Activated CD8-positive, alpha-beta memory T cell treated with anti-CD3 and anti-CD28 coated beads, Interleukin-2, amount 50 U/mL, for 24 hours (primary cell): ENCODE measurements around the gene KASH5.

Source experiments
- DNase-seq: peaks from one replicate; pipeline ENCODE4 v3.0.0-alpha.2; 2020; ENCODE audit errors: extremely low read depth

Gene KASH5

DNA sequence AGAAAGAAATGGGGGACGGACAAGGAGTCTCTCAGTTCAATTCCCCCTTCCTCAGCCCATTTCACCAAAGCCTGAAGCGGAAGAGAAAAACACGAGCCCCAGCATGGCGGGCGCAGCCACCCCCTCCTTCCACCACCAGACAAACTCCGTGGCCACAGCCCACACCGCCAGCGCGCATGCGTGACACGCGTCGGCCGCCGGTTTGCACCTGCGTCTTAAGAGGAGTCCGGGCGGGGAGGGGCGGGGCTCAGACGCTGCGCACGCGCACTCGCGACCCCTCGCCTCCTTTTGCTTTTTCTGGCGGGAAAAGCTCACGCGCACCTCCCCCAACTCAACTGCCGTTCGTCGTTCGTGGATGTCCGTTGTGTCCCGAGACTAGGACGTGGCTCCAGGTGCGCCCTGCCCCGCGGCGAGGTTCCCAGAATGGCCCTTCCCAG lies at the start of gene KASH5:
Gene KASH5, plus strand, starts transcription at position 314 of the 437 bp plus-strand sequence. CDS start 2,635 bp downstream, outside the sequence.
- DNase-seq, result peak; percentile 76

GRCh38 chr19:49338691-49339300 lies 49.3 kb upstream of the KASH5 start:
- DNase-seq, result no peak

DNA sequence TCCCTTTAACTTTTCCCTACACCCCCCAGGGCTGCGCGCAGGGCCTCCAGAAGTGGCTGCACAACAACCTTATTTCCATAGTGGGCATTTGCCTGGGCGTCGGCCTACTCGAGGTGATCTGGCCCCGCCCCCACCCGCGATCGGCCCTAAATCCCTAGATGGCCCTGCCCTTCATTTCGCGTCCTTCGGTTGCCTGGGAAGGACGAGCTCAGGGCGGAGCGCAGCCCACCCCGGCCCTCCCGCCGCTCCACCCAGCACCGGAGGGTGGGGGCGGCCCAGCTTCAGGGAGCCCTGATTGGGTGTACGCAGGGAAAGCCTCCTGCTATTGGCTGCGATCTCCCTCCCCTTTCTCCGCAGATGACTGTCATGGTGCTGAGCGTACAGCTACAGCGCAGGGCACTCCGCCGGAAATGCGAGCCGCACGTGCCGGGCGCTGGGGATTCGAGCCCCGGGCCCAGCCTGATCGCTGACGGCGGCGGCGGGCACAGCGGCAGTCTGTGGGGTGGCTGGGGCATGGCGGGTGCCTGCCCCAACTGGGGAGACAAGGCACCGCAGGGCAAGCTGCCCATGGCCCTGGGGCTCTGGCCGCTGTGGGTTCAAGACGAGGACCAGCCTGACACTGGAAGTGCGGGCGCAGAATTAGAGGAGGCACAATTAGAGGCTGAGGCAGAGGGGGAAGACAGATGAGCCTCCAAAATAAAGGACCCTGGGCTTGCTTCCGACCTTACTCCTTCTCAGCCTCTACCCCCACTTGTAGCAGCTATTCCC lies 48.6 kb upstream of the KASH5 start:
- DNase-seq, result no peak

DNA sequence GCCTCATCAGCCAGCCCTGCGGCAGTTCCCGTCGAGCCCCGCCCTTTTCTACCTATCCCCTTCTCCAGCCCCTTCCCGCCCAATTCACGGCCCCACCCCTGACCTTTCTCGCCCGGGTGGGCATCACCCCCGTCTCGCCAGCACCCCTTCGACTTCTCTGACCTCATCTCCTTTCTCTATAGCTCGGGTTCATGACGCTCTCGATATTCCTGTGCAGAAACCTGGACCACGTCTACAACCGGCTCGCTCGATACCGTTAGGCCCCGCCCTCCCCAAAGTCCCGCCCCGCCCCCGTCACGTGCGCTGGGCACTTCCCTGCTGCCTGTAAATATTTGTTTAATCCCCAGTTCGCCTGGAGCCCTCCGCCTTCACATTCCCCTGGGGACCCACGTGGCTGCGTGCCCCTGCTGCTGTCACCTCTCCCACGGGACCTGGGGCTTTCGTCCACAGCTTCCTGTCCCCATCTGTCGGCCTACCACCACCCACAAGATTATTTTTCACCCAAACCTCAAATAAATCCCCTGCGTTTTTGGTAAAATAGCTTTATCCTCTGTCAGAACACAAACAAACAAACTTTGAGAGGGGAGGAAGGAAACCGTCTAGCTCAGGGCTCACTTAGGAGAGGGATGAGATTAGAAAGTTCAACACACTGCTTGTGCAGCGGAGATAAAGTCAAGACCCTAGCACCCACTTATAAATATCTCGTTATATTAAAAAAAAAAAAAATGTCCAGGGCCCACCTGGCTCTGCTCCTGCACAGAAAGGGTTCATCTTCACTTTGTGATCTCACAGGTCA lies 47.8 kb upstream of the KASH5 start:
- no peak for DNase-seq

GRCh38 chr19:49340865-49341718 lies 47.0 kb upstream of the KASH5 start:
- DNase-seq, result no peak

- no peak for DNase-seq
These were observed 45.7 kb upstream of the KASH5 start for GRCh38 chr19:49342291-49342721.

DNA sequence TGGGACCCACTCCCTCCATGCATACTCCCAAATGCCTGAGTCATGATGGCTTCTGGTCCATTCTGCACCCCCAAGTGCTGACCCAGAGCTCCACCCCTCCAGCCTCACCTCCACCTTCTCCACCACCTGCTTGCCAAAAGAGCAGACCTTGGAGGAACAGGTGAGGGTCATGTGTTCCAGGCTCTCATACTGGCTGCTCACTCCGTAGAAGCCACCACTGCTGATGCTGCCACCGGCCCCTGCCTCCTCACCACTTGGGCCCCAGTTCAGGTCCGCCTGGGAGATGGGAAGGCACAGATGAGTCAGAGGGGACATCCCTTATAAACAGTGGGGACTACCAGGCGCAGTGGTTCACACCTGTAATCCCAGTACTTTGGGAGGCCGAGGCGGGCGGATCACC lies 44.9 kb upstream of the KASH5 start:
- DNase-seq, result no peak

DNA sequence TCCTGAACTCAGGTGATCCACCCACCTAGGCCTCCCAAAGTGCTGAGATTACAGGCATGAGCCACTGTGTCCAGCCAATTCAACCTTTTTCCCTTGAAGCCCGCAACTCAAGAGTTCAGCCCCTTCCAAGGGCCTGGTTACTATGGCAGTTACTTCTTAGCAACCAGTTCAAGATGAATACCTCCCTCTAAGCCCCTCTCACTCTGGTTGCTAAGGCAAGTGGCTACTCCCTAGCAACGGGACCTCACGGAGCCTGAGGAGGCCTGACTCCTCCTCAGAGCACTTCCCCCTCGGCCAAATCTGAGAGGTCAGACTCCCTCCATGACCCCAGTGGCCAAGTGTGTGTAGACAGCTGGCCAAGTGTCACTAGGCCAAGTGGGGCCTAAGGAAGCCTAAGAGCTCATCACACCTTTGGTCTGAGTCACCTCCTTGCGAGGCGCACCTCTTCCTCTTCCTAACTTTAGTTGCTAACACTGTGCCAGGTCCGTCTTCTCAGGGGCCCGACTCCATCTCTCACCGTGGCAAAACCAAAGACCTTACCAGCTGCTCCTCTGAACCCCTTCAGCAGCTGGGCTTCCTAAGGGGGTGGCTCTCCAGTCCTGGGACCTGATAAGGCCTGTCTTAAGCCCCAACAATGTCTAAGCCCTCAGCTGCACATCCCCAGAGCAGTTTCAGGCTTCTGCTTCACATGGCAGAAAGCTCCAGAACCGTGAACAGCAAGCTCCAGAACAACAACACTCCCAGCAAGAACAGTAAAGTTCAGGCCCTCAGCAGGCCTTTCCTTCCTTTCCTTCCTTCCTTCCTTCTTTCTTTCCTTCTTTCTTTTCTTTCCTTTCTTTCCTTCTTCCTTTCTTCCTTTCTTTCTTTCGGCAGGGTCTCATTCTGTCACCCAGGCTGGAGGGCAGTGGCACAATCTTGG lies 43.3 kb upstream of the KASH5 start:
- DNase-seq, result no peak

GRCh38 chr19:49347191-49347590 lies 40.9 kb upstream of the KASH5 start:
- no peak for DNase-seq

DNA sequence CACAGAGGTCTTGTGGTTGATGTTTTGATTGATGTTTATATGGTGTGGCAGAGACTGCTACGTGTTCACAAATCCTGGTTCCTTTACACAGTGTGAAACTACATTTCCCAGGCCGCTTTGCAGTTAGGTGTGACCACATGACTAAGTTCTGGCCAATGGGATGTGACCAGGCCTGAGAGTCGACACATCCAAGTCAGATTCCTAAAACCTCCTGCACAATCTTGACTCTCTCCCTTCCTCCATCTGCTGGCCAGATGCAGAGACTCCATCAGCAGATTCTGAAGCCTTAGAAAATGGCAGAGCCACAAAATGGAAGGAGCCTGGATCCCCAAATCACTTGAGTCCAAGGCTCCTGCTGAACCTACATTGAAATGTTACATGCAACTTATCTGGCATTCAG lies 40.2 kb upstream of the KASH5 start:
- DNase-seq, result no peak

DNA sequence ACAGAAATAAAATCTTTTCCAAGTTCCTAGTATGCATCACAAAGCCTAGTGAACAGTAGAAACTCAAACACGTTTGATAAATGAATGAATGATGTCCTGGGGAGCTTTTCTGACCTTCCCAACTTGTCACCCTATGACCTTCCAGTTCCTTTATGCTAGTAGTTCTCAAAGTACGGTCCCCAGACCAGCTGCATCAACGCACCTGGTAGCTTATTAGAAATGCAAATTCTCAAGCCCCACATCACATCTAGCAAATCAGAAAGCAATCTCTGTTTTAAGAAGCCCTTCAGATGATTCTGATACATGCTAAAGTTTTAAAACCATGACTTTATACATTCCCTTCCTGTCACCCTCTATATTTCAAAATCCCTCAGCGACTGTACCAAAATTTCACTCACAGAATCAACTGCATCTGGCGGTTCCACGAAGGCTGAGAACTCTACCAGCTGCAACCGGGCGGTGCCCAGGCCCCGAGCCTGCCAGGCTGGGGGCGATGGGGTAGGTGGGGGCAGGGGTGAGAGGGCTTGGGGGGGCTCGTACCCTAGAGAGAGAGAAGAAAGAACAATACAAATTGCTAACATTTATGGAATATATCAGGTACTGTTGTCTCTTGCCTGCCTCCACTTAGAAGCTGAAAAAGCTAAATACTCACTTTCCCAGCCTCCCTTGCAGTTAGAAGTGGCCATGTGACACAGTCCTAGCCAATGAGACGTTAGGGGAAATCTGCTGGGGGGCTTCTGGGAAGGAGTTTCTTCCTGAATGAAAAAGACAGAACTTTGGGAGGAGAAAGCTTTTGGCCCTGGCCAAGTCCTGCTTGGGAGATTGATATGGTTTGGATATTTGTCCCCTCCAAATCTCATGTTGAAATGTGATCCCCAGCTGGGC lies 39.5 kb upstream of the KASH5 start:
- no peak for DNase-seq

GRCh38 chr19:49349567-49349966 lies 38.5 kb upstream of the KASH5 start:
- DNase-seq, result no peak

DNA sequence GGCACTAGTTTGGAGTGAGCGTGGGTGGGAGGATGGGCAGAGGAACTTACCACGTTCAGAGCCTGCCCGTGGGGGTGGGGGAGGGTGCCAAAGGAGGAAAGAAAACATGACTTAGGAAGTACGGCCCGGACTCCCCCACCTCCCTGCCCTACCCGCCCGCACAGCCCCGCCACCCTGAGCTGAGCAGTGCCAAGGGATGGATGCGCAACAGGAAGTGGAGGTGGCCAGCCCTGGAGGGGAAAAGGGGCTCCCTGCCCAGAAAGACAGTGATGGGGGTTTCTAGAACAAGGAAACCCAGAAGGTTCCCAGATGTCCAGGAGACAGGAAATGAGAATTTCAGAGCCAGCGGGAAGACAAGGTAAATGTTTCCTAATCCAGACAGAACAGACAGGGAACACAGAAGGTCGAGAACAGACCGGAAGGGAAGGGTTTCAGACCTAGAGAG lies 32.1 kb upstream of the KASH5 start:
- no peak for DNase-seq

DNA sequence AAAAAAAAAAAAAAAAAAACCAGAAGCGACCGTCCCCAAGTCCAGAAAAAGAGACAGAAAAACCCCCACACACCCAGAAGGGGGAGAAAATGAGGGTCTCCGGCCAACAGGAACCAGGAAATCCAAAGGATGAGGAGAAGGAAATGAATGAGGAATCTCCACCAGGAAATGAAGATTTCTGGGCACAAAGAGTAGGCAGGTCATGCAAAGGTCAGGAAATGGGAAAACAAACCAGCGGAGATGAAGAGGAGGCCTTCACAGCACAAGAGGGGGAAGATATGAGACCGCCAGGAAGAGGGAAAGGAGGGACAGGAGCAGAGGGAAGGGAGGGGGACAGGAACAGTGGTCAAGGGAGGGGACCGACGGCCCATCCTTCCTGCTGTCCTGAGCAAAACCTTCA lies 31.7 kb upstream of the KASH5 start:
- no peak for DNase-seq

DNA sequence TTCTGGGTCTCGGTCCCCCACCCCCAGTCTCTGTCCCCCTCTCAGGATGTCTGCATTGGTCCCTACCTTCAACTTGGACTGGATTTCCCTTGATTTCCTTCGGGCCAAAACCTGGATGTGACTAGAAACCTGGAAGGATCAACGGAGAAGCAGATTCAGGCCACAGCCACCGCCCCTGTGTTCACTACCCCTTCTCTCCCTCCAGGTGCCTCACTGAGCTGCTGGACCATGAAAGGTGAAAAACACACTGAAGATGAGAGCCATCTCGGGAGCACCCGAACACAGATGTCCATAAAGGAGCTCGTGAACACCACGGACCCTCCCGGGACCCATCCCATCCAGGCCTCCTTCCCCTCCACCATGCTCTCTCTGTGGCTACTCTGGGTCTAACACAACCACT lies 30.9 kb upstream of the KASH5 start:
- DNase-seq, result no peak

DNA sequence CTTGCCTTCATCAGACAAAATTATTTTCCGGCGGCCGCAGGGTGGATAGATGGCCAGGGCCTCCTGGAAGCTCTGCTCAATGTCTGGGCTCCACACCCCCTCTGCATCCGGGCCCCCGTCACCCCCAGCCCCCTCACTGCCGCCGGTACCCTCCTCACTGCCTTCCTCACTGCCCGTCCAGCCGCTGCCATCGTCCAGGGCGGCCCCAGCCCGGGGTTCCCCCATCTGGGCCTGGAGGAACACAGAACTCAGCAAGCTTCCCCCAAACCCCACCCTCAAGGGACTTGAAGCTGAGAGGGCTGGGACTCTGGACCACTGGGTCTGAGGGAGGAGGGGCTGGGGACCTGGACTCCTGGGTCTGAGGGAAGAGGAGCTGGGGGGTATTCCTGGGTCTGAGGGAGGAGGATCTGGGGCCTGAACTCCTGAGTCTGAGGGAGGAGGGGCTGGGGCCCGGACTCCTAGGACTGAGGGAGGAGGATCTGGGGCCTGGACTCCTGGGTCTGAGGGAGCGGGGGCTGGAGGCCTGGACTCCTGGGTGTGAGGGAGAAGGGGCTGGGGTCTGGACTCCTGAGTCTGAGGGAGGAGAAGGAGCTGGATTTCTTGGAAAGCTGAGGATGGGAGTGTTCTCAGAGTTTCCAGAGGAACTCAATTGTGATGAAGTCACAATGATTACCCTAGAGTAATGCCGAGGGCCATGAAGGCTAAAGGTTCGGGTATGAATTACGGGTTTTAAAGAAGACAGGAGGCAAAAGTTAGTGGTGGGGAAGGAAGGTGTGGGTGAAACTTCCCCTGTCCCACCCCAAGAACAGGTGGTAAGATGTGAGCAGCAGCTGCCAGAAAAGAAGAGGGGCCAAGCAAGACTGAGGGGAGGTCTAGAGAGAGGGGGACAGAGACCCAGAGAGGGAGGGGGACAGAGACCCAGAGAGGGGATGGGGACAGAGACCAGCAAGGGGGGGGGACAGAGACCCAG lies 27.9 kb upstream of the KASH5 start:
- DNase-seq, result no peak

DNA sequence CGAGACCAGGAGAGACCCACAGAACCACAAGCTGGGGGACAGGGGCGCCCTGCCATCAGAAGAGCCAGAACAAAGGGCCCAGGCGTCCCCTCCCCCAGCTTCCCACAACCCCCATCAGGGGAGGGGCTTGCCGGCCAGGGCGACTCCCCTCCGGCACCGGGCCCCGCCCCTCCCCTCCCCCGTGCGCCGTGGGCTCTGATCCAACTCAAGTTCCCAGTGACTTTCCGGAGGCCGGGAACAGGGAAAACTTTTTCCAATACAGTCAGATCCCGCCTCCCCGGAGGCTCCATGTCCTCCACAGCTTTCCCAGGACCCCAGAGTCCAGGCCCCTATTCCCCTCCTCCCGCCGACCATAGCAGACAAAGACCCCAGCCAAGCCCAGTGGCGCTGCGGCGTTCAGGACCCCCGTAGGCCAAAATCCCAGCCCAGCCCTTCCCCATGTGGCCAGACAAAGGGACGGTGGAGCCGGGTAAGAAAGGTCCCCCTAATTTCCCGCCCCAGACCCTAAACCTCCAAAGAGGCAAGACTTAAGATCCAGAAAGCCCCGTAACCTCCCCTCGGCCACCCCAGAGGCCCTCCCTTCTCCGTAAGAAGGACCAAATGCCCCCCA lies 26.5 kb upstream of the KASH5 start:
- no peak for DNase-seq
